Body of pancreas (tissue), 4 donors: ENCODE data around the gene GTF2IRD1.

Experiments used
- CTCF ChIP-seq, 7 experiments: fragments of 450-650 bp in 4 of 7; fragments of 200-600 bp in 3 of 7; sonication (generic) in 3 of 7; IDR thresholded peaks; one replicate each; pipeline ENCODE4 v1.5.1; 2016 to 2019; ENCODE audit warnings: antibody characterized with exemption in 7 of 7
- POLR2A ChIP-seq, 3 donors: fragments of 450-650 bp; IDR thresholded peaks; one replicate each; pipeline ENCODE4 v1.6.1; 2016; ENCODE audit warnings: antibody characterized with exemption in 3 of 3, mild to moderate bottlenecking in 2 of 3

- TF ChIP-seq CTCF (IDR thresholded peaks at IDR 0.05) (no peak), POLR2A (IDR thresholded peaks at IDR 0.05) (no peak)
These were observed 20.7 kb downstream of the GTF2IRD1 start for GRCh38 chr7:74474271-74474865.
